NCI-H82 treated with DMSO at 0.1 percent for 48 hours (cell line): ENCODE results near the gene COBL.

ENCODE experiments used
- DNase-seq: peaks from one replicate; lab custom pipeline; 2025; ENCODE audit not compliant: unreplicated experiment; lab: John Stamatoyannopoulos, UW

COBL gene

GRCh38 chr7:51235593-51236313 lies 80.9 kb downstream of the COBL start:
- DNase-seq, result no peak

- no peak for DNase-seq
Observed at GRCh38 chr7:51234609-51235308, 81.8 kb downstream of the COBL start.

- no peak for DNase-seq
Observed at GRCh38 chr7:51234139-51234538, 82.5 kb downstream of the COBL start.

- DNase-seq, result no peak
Observed at GRCh38 chr7:51233374-51233773, 83.2 kb downstream of the COBL start.

- no peak for DNase-seq
Observed at GRCh38 chr7:51230723-51231122, 85.9 kb downstream of the COBL start.

GRCh38 chr7:51230324-51230625 lies 86.3 kb downstream of the COBL start:
- no peak for DNase-seq

- no peak for DNase-seq
Observed at GRCh38 chr7:51229620-51230323, 86.8 kb downstream of the COBL start.

GRCh38 chr7:51229106-51229537 lies 87.5 kb downstream of the COBL start:
- no peak for DNase-seq

GRCh38 chr7:51228386-51228958 lies 88.1 kb downstream of the COBL start:
- DNase-seq, result no peak

GRCh38 chr7:51227861-51228260 lies 88.7 kb downstream of the COBL start:
- no peak for DNase-seq

GRCh38 chr7:51226916-51227535 lies 89.6 kb downstream of the COBL start:
- DNase-seq, result no peak

- DNase-seq, result no peak
Observed at GRCh38 chr7:51226063-51226755, 90.4 kb downstream of the COBL start.

- DNase-seq, result no peak
Observed at GRCh38 chr7:51224811-51225595, 91.6 kb downstream of the COBL start.

- no peak for DNase-seq
Observed at GRCh38 chr7:51223505-51223904, 93.1 kb downstream of the COBL start.

- DNase-seq, result no peak
Observed at GRCh38 chr7:51222916-51223315, 93.7 kb downstream of the COBL start.

- DNase-seq, result no peak
Observed at GRCh38 chr7:51220226-51220625, 96.4 kb downstream of the COBL start.

GRCh38 chr7:51219261-51219988 lies 97.2 kb downstream of the COBL start:
- DNase-seq, result peak; percentile 91

- DNase-seq, result no peak
Observed at GRCh38 chr7:51217804-51218203, 98.8 kb downstream of the COBL start.

GRCh38 chr7:51214098-51214497 lies 102.5 kb downstream of the COBL start:
- no peak for DNase-seq
